GM12875 (cell line): ENCODE measurements around the gene TBX6.

Experiments used
- H3K4me3 ChIP-seq: one replicate; pipeline ENCODE4 v1.5.1; 2011; ENCODE audit warnings: low read depth, low read length, control low read depth
- CTCF ChIP-seq: IDR thresholded peaks from 2 replicates; pipeline ENCODE4 v1.5.1; 2011; ENCODE audit warnings: low read depth, mild to moderate bottlenecking, control low read depth, inconsistent platforms, low read length, moderate library complexity, borderline replicate concordance; ENCODE audit not compliant: insufficient read depth

TBX6 gene

GRCh38 chr16:30040221-30040620 lies 51.5 kb downstream of the TBX6 start:
- H3K4me3 ChIP-seq, result no peak overlapping the region
- TF ChIP-seq CTCF, result no peak
